ENCODE data around the gene PDF. TPM values are rescaled to one million over a fixed set of nuclear protein-coding genes. Genes with fewer than 3 reads are reported as not detected.

PDF gene
- total RNA-seq, 4 donors from 2014 or later = 17.7 to 23.3 (median 18.9) TPM

DNA sequence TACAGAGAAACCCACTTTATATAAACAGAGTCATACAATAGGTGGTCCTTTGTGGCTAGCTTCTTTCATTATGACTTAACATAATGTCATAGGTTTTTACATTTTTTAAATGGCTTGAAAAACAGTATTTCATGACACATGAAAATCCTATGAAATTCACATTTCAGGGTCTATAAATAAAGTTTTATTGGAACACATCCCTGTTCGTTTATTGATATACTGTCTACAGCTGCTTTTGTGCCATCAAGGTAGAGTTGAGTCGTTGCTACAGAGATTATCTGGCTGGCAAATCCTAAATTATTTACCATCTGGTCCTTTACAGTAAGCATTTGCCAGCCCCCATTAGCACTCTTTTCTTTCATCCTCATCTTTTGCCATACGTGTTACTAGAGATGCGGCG is 16.9 kb downstream of the PDF start:
- H3K27me3 ChIP-seq = no peaks in the 10 kb centered on the region

DNA sequence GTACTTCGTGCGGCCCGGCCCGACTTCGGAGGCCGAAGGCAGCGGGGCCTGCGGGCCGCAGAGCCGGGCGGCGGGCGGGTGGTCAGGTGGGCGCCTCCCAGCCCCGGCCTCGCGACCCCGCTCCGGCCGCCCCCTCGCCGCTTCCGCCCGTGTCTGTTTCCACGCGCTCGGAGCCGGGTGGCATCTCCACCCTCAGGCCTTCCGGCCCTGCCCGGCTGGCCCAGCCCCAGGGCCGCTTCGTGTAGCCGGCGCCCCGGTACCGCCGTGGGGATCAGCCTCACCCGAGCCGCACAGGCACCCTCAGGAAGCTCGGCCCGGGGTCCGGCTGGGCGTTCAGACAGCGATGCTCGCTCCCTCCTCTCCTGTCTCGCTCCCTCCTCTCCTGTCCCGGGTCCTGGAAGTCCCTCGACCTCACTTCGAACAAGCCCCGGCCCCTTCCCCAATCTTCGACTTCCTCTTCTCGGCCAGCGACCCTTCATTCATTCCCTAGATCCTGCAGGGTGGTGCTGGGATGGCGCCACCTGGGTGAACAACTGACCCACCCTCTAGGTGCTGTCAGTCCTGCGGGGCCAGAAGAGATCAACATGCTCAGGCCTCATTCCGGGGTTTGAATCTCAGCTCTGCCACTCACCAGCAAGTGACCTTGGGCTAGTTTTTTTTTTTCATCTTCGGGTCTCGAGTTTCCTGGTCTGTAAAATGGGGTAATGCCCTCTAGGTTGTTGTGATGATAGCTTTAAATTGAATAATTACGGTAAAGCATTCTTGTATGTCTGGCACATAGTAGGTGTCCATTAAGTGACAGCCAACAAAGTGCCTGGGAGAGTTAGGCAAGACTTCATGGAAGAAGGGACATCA is 18.6 kb downstream of the PDF start:
- H3K27ac ChIP-seq = peak overlapping the region; percentile 92 to 96 (median 93)
- no peaks in the 10 kb centered on the region for H3K27me3 ChIP-seq
- peaks cover 0 to 14% (median 7%) of the 10 kb centered on the region in 4 donors for H3K4me1 ChIP-seq
- H3K9me3 ChIP-seq = no peaks in the 10 kb centered on the region
- peak in 2 of 3 donors; percentile 30 to 66 for DNase-seq
- H3K36me3 ChIP-seq = peaks cover 0 to 30% (median 0%) of the 10 kb centered on the region in 3 donors
- no peak for TF ChIP-seq POLR2A (IDR thresholded peaks at IDR 0.05)
- TF ChIP-seq, protein P1, sequence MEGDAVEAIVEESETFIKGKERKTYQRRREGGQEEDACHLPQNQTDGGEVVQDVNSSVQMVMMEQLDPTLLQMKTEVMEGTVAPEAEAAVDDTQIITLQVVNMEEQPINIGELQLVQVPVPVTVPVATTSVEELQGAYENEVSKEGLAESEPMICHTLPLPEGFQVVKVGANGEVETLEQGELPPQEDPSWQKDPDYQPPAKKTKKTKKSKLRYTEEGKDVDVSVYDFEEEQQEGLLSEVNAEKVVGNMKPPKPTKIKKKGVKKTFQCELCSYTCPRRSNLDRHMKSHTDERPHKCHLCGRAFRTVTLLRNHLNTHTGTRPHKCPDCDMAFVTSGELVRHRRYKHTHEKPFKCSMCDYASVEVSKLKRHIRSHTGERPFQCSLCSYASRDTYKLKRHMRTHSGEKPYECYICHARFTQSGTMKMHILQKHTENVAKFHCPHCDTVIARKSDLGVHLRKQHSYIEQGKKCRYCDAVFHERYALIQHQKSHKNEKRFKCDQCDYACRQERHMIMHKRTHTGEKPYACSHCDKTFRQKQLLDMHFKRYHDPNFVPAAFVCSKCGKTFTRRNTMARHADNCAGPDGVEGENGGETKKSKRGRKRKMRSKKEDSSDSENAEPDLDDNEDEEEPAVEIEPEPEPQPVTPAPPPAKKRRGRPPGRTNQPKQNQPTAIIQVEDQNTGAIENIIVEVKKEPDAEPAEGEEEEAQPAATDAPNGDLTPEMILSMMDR (IDR thresholded peaks at IDR 0.05) = no peak
- peak overlapping the region; percentile 88 to 98 (median 98) for H3K4me3 ChIP-seq

More for the DNA sequence above, 16.9 kb downstream of the PDF start:
- Histone ChIP-seq H3K36me3 (peaks cover 0 to 47% (median 0%) of the 10 kb centered on the region in 3 donors), H3K27ac (no peak overlapping the region), H3K4me3 (no peak overlapping the region), H3K9me3 (no peaks in the 10 kb centered on the region), H3K4me1 (peaks cover 0 to 14% (median 7%) of the 10 kb centered on the region in 4 donors)
- TF ChIP-seq, protein P1 (IDR thresholded peaks at IDR 0.05) = no peak
- TF ChIP-seq POLR2A (IDR thresholded peaks at IDR 0.05) = no peak
- DNase-seq = no peak

DNA sequence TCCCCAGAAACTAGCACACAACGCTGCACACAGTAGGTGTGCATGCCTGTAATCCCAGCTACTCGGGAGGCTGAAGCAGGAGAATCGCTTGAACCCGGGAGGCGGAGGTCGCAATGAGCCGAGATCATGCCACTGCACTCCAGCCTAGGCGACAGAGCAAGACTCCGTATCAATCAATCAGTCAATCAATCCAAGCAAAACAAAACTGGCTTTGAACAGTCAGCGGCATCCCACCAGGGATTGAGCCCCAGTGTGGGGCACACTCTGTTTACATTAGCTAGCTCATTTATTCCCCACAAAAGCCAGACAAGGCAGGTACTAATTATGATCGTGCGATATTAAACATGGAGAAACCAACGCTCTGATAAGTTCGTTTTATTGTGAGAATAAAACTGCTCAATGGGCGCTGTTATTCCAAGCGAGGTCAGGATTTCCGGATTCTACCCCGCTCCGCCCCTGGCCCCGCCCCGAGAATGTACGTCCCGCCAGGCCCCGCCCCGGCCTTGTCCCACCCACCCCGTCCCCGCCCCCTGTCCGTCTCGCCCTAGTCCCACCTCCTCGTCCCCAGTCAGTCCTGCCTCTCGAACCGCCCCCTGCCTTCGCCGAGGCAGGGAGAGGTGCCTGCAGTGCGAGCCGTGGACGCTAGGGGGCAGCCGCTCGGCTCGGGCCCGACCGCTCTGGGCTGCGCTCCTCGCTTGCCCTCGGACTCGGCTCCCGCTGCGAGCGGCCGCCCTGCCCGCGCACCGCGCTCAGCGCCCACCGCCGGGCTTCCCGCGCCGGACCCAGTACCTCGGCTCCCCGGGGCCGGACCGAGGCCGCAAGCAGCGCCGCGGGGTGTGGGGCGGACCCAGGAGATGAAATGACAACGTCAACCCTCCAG is 19.5 kb downstream of the PDF start, which contains the start of gene VPS4A:
VPS4A (plus strand) TSS at position 698 of the 880 bp plus-strand sequence; CDS start at position 860, 162 bp downstream.
- H3K4me1 ChIP-seq = peaks cover 0 to 14% (median 7%) of the 10 kb centered on the region in 4 donors
- peak; percentile 26 to 87 for TF ChIP-seq POLR2A (IDR thresholded peaks at IDR 0.05)
- TF ChIP-seq, protein P1 (IDR thresholded peaks at IDR 0.05) = peak; percentile 92 to 99 (median 96)
- peak; percentile 97 to 99 (median 98) for DNase-seq

GRCh38 chr16:69309316-69309715 is 21.1 kb downstream of the PDF start:
- DNase-seq = peak in 1 of 3 donors; percentile 44
- H3K27ac ChIP-seq = no peak overlapping the region
- H3K36me3 ChIP-seq = peaks cover 0 to 10% (median 0%) of the 10 kb centered on the region in 3 donors
- TF ChIP-seq POLR2A (IDR thresholded peaks at IDR 0.05) = no peak
- TF ChIP-seq, protein P1 (IDR thresholded peaks at IDR 0.05) = no peak
- H3K9me3 ChIP-seq = no peaks in the 10 kb centered on the region
- no peaks in the 10 kb centered on the region for H3K27me3 ChIP-seq
- peaks cover 0 to 14% (median 7%) of the 10 kb centered on the region in 4 donors for H3K4me1 ChIP-seq
- H3K4me3 ChIP-seq = no peak overlapping the region

More for the DNA sequence above, 19.5 kb downstream of the PDF start, which contains the start of gene VPS4A:
- H3K4me3 ChIP-seq = peak within 1 kb of the TSS; percentile 88 to 98 (median 98)
- no peaks in the 10 kb centered on the region for H3K27me3 ChIP-seq
- H3K27ac ChIP-seq = peak within 1 kb of the TSS; percentile 92 to 96 (median 93)
- peaks cover 0 to 21% (median 0%) of the 10 kb centered on the region in 3 donors for H3K36me3 ChIP-seq
- no peaks in the 10 kb centered on the region for H3K9me3 ChIP-seq

- peaks cover 0 to 10% (median 7%) of the 10 kb centered on the region in 4 donors for H3K4me1 ChIP-seq
- H3K9me3 ChIP-seq = no peaks in the 10 kb centered on the region
- H3K27ac ChIP-seq = no peak overlapping the region
- no peaks in the 10 kb centered on the region for H3K27me3 ChIP-seq
- H3K4me3 ChIP-seq = no peak overlapping the region
- peaks cover 0 to 13% (median 0%) of the 10 kb centered on the region in 3 donors for H3K36me3 ChIP-seq
- no peak for DNase-seq
- no peak for TF ChIP-seq POLR2A (IDR thresholded peaks at IDR 0.05)
- TF ChIP-seq, protein P1 (IDR thresholded peaks at IDR 0.05) = no peak
Observed at GRCh38 chr16:69307856-69308255, 22.5 kb downstream of the PDF start.

All from Peyer's patch (tissue), 4 donors.